K562 (cell line): Measurements from ENCODE around the gene PRKCB. TPM values are rescaled to one million over a fixed set of nuclear protein-coding genes. Genes with fewer than 3 reads are reported as not detected.
A peak's percentile ranks its signal among the peaks of the same experiment; 100 is the strongest.

Source experiments
- BACH1 ChIP-seq: fragments of 200-800 bp; sonication (Bioruptor generic); IDR thresholded peaks from 2 replicates; pipeline ENCODE4 v1.6.1; 2016; ENCODE audit warnings: missing genetic modification characterization, missing compliant biosample characterization
- NCOR1 ChIP-seq: fragments of 450-650 bp; IDR thresholded peaks from 2 replicates; pipeline ENCODE4 v1.6.1; 2016; ENCODE audit warnings: mild to moderate bottlenecking, moderate library complexity
- NFRKB ChIP-seq: fragments of 450-650 bp; IDR thresholded peaks from 2 replicates; pipeline ENCODE4 v1.6.1; 2016; ENCODE audit warnings: low read depth
- NUFIP1 ChIP-seq: fragments of 450-650 bp; IDR thresholded peaks from 2 replicates; pipeline ENCODE4 v1.6.1; 2018; ENCODE audit not compliant: partially characterized antibody
- SRSF3 ChIP-seq: fragments of 200-400 bp; formaldehyde crosslinking; IDR thresholded peaks from 2 replicates; pipeline ENCODE4 v1.6.1; 2016; ENCODE audit warnings: mild to moderate bottlenecking, low read length, moderate library complexity; ENCODE audit not compliant: insufficient read depth
- THRAP3 ChIP-seq: fragments of 450-650 bp; IDR thresholded peaks from 2 replicates; pipeline ENCODE4 v1.6.1; 2016; ENCODE audit warnings: mild to moderate bottlenecking, inconsistent platforms, borderline replicate concordance
- polyA plus RNA-seq, 8 experiments: library from polyadenylated mRNA; depleted of rRNA in 4 of 8; stranded (reverse) in 5 of 8; unstranded in 3 of 8; fragments of >200 nt; fragmentation: Nextera tagmentation in 2 of 8; fragmentation: Illumina TruSeq in 1 of 8; extraction: Ambion mirVana in 2 of 8; extraction: Trizol in 1 of 8; gene quantifications; 2 replicates each; pipeline versions ENCODE4 v1.2.1 to v1.2.3, GENCODE V29; 2011 to 2014; ENCODE audit warnings: inconsistent platforms in 1 of 8, missing spikeins in 1 of 8
- total RNA-seq, 7 experiments: library from RNA; depleted of rRNA in 6 of 7; stranded (reverse); fragments of >200 nt in 6 of 7; fragmentation: Illumina TruSeq in 2 of 7; extraction: Trizol in 2 of 7; gene quantifications; 2 replicates each; pipeline versions ENCODE4 v1.2.1 to v1.2.3, GENCODE V29; 2011 to 2021; ENCODE audit warnings: low replicate concordance in 1 of 7
- TF ChIP-seq, protein P1 (sequence below): fragments of 450-650 bp; IDR thresholded peaks from 2 replicates; pipeline ENCODE4 v1.6.1; 2016; ENCODE audit warnings: mild to moderate bottlenecking, moderate library complexity
- TF ChIP-seq, protein P2 (sequence below), 3 experiments: fragments of 200-800 bp in 1 of 3; fragments of 250-450 bp in 1 of 3; fragments of 450-650 bp in 1 of 3; sonication (Bioruptor Pico) in 1 of 3; sonication (Bioruptor generic) in 1 of 3; formaldehyde crosslinking in 1 of 3; IDR thresholded peaks; 2 replicates each; pipeline versions ENCODE4 v1.6.1 to v1.8.0; 2016 to 2022; ENCODE audit warnings: mild to moderate bottlenecking in 2 of 3, missing genetic modification characterization in 2 of 3, missing compliant biosample characterization in 1 of 3, moderate library complexity in 1 of 3

Gene PRKCB
- total and polyA plus RNA-seq, 9 of the 15 experiments (the other 6 are each of a cell fraction or from before 2014, with no cell fraction given): 49.9 to 276 (median 148) TPM

DNA sequence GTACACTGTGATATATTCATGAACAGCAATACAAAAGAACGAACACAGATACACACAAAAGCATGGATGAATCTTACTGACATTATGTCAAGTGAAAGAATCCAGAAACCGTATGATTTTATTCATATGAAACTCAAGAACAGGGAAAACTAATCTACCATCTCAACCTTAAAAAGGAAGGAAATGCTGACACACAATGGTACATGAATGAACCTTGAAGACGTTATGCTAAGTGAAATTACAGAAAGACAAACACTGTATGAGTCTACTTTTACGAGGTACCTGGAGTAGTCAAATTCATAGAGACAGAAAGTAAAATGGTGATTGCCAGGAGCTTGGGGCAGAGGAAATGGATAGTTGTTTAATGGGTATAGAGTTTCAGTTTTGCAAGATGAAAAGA is 8.7 kb upstream of the PRKCB start (continued):
- TF ChIP-seq, protein P1, sequence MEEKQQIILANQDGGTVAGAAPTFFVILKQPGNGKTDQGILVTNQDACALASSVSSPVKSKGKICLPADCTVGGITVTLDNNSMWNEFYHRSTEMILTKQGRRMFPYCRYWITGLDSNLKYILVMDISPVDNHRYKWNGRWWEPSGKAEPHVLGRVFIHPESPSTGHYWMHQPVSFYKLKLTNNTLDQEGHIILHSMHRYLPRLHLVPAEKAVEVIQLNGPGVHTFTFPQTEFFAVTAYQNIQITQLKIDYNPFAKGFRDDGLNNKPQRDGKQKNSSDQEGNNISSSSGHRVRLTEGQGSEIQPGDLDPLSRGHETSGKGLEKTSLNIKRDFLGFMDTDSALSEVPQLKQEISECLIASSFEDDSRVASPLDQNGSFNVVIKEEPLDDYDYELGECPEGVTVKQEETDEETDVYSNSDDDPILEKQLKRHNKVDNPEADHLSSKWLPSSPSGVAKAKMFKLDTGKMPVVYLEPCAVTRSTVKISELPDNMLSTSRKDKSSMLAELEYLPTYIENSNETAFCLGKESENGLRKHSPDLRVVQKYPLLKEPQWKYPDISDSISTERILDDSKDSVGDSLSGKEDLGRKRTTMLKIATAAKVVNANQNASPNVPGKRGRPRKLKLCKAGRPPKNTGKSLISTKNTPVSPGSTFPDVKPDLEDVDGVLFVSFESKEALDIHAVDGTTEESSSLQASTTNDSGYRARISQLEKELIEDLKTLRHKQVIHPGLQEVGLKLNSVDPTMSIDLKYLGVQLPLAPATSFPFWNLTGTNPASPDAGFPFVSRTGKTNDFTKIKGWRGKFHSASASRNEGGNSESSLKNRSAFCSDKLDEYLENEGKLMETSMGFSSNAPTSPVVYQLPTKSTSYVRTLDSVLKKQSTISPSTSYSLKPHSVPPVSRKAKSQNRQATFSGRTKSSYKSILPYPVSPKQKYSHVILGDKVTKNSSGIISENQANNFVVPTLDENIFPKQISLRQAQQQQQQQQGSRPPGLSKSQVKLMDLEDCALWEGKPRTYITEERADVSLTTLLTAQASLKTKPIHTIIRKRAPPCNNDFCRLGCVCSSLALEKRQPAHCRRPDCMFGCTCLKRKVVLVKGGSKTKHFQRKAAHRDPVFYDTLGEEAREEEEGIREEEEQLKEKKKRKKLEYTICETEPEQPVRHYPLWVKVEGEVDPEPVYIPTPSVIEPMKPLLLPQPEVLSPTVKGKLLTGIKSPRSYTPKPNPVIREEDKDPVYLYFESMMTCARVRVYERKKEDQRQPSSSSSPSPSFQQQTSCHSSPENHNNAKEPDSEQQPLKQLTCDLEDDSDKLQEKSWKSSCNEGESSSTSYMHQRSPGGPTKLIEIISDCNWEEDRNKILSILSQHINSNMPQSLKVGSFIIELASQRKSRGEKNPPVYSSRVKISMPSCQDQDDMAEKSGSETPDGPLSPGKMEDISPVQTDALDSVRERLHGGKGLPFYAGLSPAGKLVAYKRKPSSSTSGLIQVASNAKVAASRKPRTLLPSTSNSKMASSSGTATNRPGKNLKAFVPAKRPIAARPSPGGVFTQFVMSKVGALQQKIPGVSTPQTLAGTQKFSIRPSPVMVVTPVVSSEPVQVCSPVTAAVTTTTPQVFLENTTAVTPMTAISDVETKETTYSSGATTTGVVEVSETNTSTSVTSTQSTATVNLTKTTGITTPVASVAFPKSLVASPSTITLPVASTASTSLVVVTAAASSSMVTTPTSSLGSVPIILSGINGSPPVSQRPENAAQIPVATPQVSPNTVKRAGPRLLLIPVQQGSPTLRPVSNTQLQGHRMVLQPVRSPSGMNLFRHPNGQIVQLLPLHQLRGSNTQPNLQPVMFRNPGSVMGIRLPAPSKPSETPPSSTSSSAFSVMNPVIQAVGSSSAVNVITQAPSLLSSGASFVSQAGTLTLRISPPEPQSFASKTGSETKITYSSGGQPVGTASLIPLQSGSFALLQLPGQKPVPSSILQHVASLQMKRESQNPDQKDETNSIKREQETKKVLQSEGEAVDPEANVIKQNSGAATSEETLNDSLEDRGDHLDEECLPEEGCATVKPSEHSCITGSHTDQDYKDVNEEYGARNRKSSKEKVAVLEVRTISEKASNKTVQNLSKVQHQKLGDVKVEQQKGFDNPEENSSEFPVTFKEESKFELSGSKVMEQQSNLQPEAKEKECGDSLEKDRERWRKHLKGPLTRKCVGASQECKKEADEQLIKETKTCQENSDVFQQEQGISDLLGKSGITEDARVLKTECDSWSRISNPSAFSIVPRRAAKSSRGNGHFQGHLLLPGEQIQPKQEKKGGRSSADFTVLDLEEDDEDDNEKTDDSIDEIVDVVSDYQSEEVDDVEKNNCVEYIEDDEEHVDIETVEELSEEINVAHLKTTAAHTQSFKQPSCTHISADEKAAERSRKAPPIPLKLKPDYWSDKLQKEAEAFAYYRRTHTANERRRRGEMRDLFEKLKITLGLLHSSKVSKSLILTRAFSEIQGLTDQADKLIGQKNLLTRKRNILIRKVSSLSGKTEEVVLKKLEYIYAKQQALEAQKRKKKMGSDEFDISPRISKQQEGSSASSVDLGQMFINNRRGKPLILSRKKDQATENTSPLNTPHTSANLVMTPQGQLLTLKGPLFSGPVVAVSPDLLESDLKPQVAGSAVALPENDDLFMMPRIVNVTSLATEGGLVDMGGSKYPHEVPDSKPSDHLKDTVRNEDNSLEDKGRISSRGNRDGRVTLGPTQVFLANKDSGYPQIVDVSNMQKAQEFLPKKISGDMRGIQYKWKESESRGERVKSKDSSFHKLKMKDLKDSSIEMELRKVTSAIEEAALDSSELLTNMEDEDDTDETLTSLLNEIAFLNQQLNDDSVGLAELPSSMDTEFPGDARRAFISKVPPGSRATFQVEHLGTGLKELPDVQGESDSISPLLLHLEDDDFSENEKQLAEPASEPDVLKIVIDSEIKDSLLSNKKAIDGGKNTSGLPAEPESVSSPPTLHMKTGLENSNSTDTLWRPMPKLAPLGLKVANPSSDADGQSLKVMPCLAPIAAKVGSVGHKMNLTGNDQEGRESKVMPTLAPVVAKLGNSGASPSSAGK: 0 out of 2 replicates have a peak, but pooled peaks have one; percentile 34
- TF ChIP-seq, protein P2, sequence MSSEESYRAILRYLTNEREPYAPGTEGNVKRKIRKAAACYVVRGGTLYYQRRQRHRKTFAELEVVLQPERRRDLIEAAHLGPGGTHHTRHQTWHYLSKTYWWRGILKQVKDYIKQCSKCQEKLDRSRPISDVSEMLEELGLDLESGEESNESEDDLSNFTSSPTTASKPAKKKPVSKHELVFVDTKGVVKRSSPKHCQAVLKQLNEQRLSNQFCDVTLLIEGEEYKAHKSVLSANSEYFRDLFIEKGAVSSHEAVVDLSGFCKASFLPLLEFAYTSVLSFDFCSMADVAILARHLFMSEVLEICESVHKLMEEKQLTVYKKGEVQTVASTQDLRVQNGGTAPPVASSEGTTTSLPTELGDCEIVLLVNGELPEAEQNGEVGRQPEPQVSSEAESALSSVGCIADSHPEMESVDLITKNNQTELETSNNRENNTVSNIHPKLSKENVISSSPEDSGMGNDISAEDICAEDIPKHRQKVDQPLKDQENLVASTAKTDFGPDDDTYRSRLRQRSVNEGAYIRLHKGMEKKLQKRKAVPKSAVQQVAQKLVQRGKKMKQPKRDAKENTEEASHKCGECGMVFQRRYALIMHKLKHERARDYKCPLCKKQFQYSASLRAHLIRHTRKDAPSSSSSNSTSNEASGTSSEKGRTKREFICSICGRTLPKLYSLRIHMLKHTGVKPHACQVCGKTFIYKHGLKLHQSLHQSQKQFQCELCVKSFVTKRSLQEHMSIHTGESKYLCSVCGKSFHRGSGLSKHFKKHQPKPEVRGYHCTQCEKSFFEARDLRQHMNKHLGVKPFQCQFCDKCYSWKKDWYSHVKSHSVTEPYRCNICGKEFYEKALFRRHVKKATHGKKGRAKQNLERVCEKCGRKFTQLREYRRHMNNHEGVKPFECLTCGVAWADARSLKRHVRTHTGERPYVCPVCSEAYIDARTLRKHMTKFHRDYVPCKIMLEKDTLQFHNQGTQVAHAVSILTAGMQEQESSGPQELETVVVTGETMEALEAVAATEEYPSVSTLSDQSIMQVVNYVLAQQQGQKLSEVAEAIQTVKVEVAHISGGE (CRISPR knock-in tag; IDR thresholded peaks at IDR 0.05): peak in 1 of 3 experiments; percentile 61; a peak in 1 of 6 replicates
- TF ChIP-seq NFRKB (0 out of 2 replicates have a peak, but pooled peaks have one; percentile 25), SRSF3 (no peak), BACH1 (tag) (0 out of 2 replicates have a peak, but pooled peaks have one; percentile 6), THRAP3 (0 out of 2 replicates have a peak, but pooled peaks have one; percentile 36), NUFIP1 (no peak), NCOR1 (0 out of 2 replicates have a peak, but pooled peaks have one; percentile 1)
